SIG-M5 (cell line): ENCODE measurements around the gene BUD23.
"Not testable (repeated sequence)": the region's sequence is repeated elsewhere in the genome, so short reads cannot be mapped to it uniquely, and the experiment has no call there.

ENCODE experiments used
- DNase-seq: peaks from one replicate; lab custom pipeline; 2025; lab: John Stamatoyannopoulos, UW

The BUD23 gene

DNA sequence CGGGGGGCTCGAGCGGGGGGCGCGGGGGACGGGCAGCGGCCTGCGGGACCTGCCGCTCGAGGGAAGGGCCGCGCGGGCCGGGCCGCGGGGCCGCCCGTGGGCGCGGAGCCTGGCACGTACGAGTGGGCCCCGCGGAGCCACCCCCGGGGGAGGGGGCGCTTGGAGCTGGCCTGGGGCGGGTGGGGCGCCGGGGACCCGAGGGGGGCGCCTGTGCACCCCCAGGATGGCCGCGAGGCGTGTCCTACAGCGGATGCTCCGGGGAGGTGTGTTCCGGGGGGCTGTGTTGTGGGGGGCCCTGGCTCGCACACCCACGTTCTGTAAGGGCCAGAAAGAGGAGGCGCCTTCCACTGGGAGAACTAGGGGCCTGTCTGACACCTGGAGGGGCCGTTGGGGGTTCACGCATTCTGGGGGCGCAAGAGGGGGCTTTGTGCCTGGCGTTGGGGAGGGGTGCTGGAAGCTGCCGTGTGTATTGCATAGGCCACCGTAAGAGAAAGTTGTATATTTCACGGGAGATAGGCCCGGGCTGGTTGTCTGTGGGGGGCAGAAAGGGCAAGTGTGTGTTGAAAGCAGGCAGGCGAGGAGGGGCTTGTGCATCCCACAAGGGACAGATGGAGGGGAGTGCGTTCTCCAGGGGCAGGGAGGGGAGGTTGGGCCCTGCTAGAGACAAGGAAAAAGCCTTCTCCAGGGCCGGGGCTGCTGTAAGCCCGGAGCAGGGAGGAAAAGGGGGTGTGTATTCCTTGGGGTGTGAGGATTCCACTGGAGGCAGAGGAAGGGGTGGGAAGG lies 15.1 kb upstream of the BUD23 start:
- DNase-seq, result no peak

- no peak for DNase-seq
Measured at GRCh38 chr7:73668886-73669230, 14.5 kb upstream of the BUD23 start.

DNA sequence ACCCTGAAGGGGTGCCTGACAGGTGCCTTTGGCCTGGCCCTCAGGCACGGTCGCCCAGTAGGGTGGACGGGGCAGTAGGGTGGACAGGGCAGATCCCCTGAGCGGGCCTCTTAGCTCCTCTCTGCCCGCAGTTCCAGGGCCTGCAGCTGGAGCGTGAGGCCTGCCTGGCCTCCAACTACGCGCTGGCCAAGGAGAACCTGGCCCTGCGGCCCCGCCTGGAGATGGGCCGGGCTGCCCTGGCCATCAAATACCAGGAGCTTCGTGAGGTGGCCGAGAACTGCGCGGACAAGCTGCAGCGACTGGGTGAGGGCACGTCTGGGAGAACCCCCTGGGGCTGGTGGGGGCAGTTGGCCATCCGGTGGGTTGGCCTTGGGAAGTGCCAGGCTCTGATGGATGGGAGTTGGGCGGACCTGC lies 14.1 kb upstream of the BUD23 start:
- DNase-seq, result no peak

DNA sequence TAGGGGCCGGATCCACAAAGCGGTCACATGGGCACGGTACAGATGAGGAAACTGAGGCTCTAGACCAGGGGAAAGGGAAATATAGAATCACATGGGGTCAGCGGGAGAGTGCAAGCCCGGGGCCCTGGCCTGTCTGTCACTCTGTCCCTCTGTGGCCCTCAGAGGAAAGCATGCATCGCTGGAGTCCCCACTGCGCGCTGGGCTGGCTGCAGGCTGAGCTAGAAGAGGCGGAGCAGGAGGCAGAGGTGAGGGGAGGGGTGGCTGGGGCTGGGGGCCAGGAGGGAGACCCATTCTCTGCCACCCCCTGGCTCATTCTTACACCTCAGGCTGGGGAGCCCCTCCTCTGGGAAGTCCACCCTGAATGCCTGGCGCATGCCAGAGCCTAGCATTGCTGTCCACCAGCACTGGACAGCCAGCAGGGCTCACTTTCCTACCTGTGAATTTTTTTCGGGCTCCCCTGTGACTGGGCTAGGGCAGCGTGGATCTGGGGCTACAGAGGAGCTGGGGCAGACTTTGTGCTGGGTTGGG lies 13.5 kb upstream of the BUD23 start:
- DNase-seq, result no peak

GRCh38 chr7:73671322-73671661 lies 12.1 kb upstream of the BUD23 start:
- DNase-seq, result no peak

- DNase-seq, result no peak
Measured at GRCh38 chr7:73671857-73672445, 11.4 kb upstream of the BUD23 start.

GRCh38 chr7:73674468-73675124 lies 8.8 kb upstream of the BUD23 start:
- DNase-seq, result no peak

GRCh38 chr7:73676062-73676461 lies 7.3 kb upstream of the BUD23 start:
- DNase-seq, result not testable (repeated sequence)

- DNase-seq, result no peak
Measured at GRCh38 chr7:73678862-73679261, 4.5 kb upstream of the BUD23 start.

GRCh38 chr7:73679709-73680108 lies 3.7 kb upstream of the BUD23 start:
- no peak for DNase-seq

DNA sequence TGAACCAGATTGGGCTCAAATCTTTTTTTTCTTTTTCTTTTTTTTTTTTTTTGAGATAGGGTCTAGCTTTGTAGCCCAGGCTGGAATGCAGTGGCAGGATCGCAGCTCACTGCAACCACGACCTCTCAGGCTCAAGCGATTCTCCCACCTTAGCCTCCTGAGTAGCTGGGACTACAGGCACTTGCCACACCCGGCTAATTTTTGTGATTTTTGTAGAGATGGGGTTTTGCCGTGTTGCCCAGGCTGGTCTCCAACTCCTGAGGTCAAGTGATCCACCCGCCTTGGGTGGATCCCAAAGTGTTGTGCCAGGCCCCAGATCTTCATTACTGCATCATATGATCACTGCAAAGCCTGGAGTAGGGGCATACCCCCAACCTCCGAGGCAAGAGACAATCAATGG lies 2.9 kb upstream of the BUD23 start:
- no peak for DNase-seq

- DNase-seq, result no peak
Measured at GRCh38 chr7:73681031-73681430, 2.4 kb upstream of the BUD23 start.

GRCh38 chr7:73682745-73683055 lies 697 bp upstream of the BUD23 start:
- no peak for DNase-seq

DNA sequence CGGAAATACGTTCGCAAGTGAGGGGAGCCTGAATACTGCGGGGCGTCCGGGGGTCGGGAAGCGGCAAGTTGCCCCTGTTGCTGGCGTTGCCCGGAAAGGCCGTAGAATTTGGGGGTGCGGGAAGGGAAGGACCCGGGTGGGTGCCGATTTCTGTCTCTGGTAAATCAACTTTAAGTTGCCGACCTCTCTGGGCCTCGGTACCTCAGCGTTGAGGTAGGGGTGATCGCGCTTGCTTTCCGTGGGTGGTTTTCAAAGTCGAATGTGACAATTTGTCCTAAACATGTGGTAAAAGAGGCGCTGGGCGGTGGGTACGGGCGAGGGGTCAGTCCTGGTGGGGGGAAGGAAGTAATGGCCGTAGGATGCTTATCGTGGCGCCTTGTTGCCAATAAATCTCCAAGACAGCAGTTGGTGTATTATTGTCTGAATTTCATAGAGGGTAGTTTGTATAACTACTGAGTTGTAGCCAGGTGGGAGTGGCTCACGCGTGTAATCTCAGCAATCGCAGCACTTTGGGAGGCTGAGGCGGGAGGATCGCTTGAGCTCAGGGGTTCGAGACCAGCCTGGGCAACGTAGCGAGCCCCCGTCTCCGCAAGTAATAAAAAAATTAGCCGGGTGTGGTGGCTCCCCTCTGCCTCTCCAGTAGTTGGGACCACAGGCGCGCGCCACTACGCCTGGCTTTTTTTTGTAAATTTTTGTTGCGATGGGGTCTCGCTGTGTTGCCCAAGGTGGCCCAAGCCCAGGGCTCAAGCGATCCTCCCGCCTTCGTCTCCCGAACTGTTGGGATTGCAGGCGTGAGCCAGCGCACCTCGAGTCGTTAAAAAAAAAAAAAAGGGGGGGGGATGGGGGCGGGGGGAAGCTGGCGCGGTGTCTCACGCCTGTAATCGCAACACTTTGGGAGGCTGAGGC lies 644 bp downstream of the BUD23 start:
- no peak for DNase-seq

GRCh38 chr7:73685311-73685710 lies 1.9 kb downstream of the BUD23 start:
- no peak for DNase-seq

GRCh38 chr7:73688288-73688687 lies 4.9 kb downstream of the BUD23 start:
- no peak for DNase-seq

DNA sequence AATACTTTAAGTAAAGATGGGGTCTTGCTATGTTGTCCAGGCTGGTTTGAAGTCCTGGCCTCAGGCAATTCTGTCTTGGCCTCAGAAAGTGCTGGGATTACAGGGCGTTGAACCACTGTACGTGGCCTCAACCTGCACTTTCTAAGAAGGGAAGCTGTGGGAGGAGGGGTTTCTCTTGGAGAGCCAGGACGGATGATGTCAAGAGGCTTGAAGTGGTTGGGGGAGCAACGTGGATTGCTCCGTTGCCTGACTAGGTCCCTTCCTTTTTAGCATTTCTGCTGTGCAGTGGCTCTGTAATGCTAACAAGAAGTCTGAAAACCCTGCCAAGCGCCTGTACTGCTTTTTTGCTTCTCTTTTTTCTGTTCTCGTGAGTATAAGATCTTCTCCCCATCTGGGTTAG lies 7.2 kb downstream of the BUD23 start:
- DNase-seq, result no peak

DNA sequence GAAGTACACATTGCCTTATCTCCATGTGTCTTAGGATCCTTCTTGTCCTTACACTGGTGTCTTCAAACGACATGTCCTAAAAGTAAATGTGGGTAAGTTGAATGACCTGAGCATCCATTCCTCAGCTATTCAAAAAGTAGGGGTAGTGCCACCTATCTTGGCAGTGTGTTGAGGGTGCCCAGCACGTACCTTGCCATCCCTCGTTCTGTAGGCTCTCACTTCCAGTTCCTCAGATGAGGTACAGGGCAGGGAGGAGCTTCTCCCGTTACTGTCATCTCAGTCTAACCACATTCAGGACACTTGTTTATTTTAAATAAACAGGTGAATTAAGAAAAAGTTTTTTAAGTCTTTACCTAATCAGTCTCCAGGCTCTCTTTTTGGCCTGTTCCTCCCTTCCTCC lies 13.0 kb downstream of the BUD23 start:
- DNase-seq, result no peak

DNA sequence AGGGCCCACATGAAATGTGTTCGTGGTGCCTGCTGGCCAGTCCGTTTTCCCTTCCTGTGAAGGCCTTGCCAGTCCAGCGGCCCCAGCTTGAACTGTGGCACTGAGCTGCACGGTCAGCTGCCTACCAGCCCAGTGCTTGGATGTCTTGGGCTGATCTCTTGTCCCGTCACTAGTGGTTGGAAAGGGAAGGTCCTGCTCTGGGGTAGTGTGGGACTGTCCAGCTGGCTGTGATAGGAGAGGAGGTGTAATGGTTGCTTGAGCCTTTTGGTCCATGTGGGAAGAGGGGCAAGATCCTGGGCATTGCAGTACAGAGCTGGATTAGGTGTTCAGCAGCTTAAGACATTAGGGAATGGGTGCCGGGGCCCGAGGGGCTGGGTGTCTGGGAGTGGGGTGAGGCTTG lies 15.0 kb downstream of the BUD23 start:
- no peak for DNase-seq

GRCh38 chr7:73699370-73700068 lies 16.1 kb downstream of the BUD23 start:
- DNase-seq, result no peak

- DNase-seq, result no peak
Measured at GRCh38 chr7:73700069-73700423, 16.6 kb downstream of the BUD23 start.

DNA sequence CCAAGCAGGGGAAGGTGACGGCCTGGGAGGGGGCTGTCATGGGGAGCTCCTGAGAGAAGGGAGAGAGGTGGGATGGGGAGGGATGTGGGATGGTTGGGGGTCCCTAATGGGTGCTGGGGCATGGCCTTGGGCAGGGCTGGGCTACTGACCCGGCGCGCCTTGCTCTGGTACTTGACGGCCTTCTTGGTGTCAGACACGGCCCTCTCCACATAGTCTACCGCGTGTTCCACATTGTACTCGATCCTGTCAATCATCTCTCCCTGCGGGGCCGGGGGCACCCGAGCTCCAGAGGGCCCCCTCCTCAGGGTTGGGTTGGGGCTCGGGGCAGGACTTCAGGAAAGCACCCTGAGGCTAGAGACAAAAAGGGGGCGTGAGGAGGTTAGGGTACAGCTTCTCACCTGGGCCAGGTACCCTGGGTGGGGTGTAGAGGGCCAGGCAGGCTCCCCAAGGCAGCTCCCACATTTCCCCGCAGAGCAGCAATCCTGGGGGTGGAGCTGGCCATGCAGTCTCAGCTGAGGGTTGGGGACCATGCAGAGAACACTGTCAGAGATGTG lies 17.3 kb downstream of the BUD23 start:
- DNase-seq, result no peak
